ENCODE measurements around the gene TRIM44.
"Not testable (repeated sequence)": the region's sequence is repeated elsewhere in the genome, so short reads cannot be mapped to it uniquely, and the experiment has no call there.

The TRIM44 gene

GRCh38 chr11:35663408-35663702, 780 bp downstream of the TRIM44 start:
- WGBS (ENCODE audit: extremely low coverage, insufficient coverage, insufficient read length) = 100% methylated on average over 5 of the region's 10 CpGs
- H3K9ac ChIP-seq (ENCODE audit: low read length) = no peak overlapping the region
- H3K14ac ChIP-seq (ENCODE audit: low read length) = peak overlapping the region; percentile 54
- H3K36me3 ChIP-seq (ENCODE audit: control insufficient read depth in 1 of 2, insufficient read depth in 2 of 2, low read length in 2 of 2) = no peaks in the 10 kb centered on the region
- peak overlapping the region; percentile 79 for H4K8ac ChIP-seq (ENCODE audit: low read depth, low read length)
- peaks cover 3% of the 10 kb centered on the region for H3K9me3 ChIP-seq (ENCODE audit: insufficient read depth, low read depth, low read length)
- peak overlapping the region; percentile 70 for H3K18ac ChIP-seq (ENCODE audit: low read length)
- H4K12ac ChIP-seq (ENCODE audit: low read depth, low read length) = peak overlapping the region; percentile 68
- H3K4me2 ChIP-seq (ENCODE audit: low read length) = peak overlapping the region; percentile 91
- H2BK120ac ChIP-seq (ENCODE audit: insufficient read depth, low read length, poor library complexity) = peak overlapping the region; percentile 87
- H3K4ac ChIP-seq (ENCODE audit: low read depth, low read length) = peak overlapping the region; percentile 50
- no peaks in the 10 kb centered on the region for H3K27me3 ChIP-seq (ENCODE audit: insufficient read depth, low read length)
- H2AK5ac ChIP-seq (ENCODE audit: low read length) = peak overlapping the region; percentile 6
- peak overlapping the region; percentile 0 for H2BK12ac ChIP-seq (ENCODE audit: low read length)
- no peak overlapping the region for H2BK5ac ChIP-seq (ENCODE audit: low read depth, low read length, poor library complexity)
- peak overlapping the region; percentile 83 for H3K4me3 ChIP-seq (ENCODE audit: low read depth, low read length)
- no peak for DNase-seq
- peak overlapping the region; percentile 52 for H2AFZ ChIP-seq (ENCODE audit: insufficient read depth, low read length, poor library complexity)
- no peak overlapping the region for H3K23ac ChIP-seq (ENCODE audit: low read length)
- H3K4me1 ChIP-seq (ENCODE audit: control insufficient read depth in 1 of 2, insufficient read depth in 2 of 2, low read length in 2 of 2) = peaks cover 8 to 12% of the 10 kb centered on the region in 2 experiments
- peaks cover 10% of the 10 kb centered on the region for H3K79me1 ChIP-seq (ENCODE audit: low read length)
- H3K27ac ChIP-seq (ENCODE audit: low read depth, low read length) = no peak overlapping the region
- H4K91ac ChIP-seq (ENCODE audit: low read depth, low read length) = peak overlapping the region; percentile 93
- H3K79me2 ChIP-seq (ENCODE audit: control insufficient read depth, insufficient read depth, low read length, poor library complexity) = peaks cover 7% of the 10 kb centered on the region

- Histone ChIP-seq H3K4me3 (ENCODE audit: low read depth, low read length) (no peak overlapping the region), H3K36me3 (ENCODE audit: control insufficient read depth in 1 of 2, insufficient read depth in 2 of 2, low read length in 2 of 2) (no peaks in the 10 kb centered on the region)
Measured at GRCh38 chr11:35664977-35665441, 2.4 kb downstream of the TRIM44 start.

DNA sequence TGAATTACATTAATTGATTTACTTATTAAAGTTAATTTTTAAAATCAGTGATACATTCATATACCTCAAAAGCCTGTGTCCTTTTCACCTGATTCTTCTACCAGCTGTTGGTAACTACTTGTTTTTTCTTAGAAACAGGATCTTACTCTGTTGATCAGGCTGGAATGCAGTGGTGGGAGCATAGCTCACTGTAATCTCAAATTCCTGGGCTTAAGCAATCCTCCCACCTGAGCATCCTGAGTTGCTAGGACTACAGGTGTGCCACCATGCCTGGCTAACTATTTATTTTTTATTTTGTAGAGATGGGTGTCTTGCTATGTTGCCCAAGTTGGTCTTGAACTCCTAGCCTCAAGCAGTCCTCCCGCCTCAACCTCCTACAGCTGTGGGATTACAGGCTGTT, 4.7 kb downstream of the TRIM44 start:
- no peak overlapping the region for H3K4me3 ChIP-seq (ENCODE audit: low read depth, low read length)
- no peak overlapping the region for H3K18ac ChIP-seq (ENCODE audit: low read length)
- no peak overlapping the region for H4K8ac ChIP-seq (ENCODE audit: low read depth, low read length)
- H3K9ac ChIP-seq (ENCODE audit: low read length) = no peak overlapping the region
- peaks cover 3% of the 10 kb centered on the region for H3K9me3 ChIP-seq (ENCODE audit: insufficient read depth, low read depth, low read length)
- H3K4me1 ChIP-seq (ENCODE audit: control insufficient read depth in 1 of 2, insufficient read depth in 2 of 2, low read length in 2 of 2) = peaks cover 8 to 12% of the 10 kb centered on the region in 2 experiments
- no peak overlapping the region for H3K27ac ChIP-seq (ENCODE audit: low read depth, low read length)
- H2BK5ac ChIP-seq (ENCODE audit: low read depth, low read length, poor library complexity) = no peak overlapping the region
- no CpG with 5 or more reads among the region's 1 CpG for WGBS (ENCODE audit: extremely low coverage, insufficient coverage, insufficient read length)
- peak; percentile 10 to 70 for DNase-seq
- H3K14ac ChIP-seq (ENCODE audit: low read length) = no peak overlapping the region
- no peak overlapping the region for H3K4ac ChIP-seq (ENCODE audit: low read depth, low read length)
- H2BK12ac ChIP-seq (ENCODE audit: low read length) = no peak overlapping the region
- no peak overlapping the region for H3K4me2 ChIP-seq (ENCODE audit: low read length)
- peaks cover 10% of the 10 kb centered on the region for H3K79me1 ChIP-seq (ENCODE audit: low read length)
- H4K91ac ChIP-seq (ENCODE audit: low read depth, low read length) = no peak overlapping the region
- no peak overlapping the region for H2AFZ ChIP-seq (ENCODE audit: insufficient read depth, low read length, poor library complexity)
- H2BK120ac ChIP-seq (ENCODE audit: insufficient read depth, low read length, poor library complexity) = no peak overlapping the region
- H3K27me3 ChIP-seq (ENCODE audit: insufficient read depth, low read length) = no peaks in the 10 kb centered on the region
- peaks cover 7% of the 10 kb centered on the region for H3K79me2 ChIP-seq (ENCODE audit: control insufficient read depth, insufficient read depth, low read length, poor library complexity)
- H3K36me3 ChIP-seq (ENCODE audit: control insufficient read depth in 1 of 2, insufficient read depth in 2 of 2, low read length in 2 of 2) = no peaks in the 10 kb centered on the region
- no peak overlapping the region for H4K12ac ChIP-seq (ENCODE audit: low read depth, low read length)
- no peak overlapping the region for H2AK5ac ChIP-seq (ENCODE audit: low read length)
- H3K23ac ChIP-seq (ENCODE audit: low read length) = no peak overlapping the region

More at GRCh38 chr11:35664977-35665441, 2.4 kb downstream of the TRIM44 start:
- whole genome bisulfite sequencing (ENCODE audit: extremely low coverage, insufficient coverage, insufficient read length) = no CpG with 5 or more reads among the region's 5 CpGs
- Histone ChIP-seq H3K14ac (ENCODE audit: low read length) (no peak overlapping the region), H4K8ac (ENCODE audit: low read depth, low read length) (no peak overlapping the region), H3K4ac (ENCODE audit: low read depth, low read length) (no peak overlapping the region), H3K9ac (ENCODE audit: low read length) (no peak overlapping the region), H3K79me1 (ENCODE audit: low read length) (peaks cover 10% of the 10 kb centered on the region), H4K12ac (ENCODE audit: low read depth, low read length) (no peak overlapping the region), H2AFZ (ENCODE audit: insufficient read depth, low read length, poor library complexity) (no peak overlapping the region), H2BK5ac (ENCODE audit: low read depth, low read length, poor library complexity) (no peak overlapping the region), H3K18ac (ENCODE audit: low read length) (no peak overlapping the region), H3K27ac (ENCODE audit: low read depth, low read length) (no peak overlapping the region), H4K91ac (ENCODE audit: low read depth, low read length) (no peak overlapping the region), H3K4me1 (ENCODE audit: control insufficient read depth in 1 of 2, insufficient read depth in 2 of 2, low read length in 2 of 2) (peaks cover 8 to 12% of the 10 kb centered on the region in 2 experiments), H3K4me2 (ENCODE audit: low read length) (no peak overlapping the region), H3K79me2 (ENCODE audit: control insufficient read depth, insufficient read depth, low read length, poor library complexity) (peaks cover 7% of the 10 kb centered on the region), H2AK5ac (ENCODE audit: low read length) (no peak overlapping the region), H3K27me3 (ENCODE audit: insufficient read depth, low read length) (no peaks in the 10 kb centered on the region), H2BK12ac (ENCODE audit: low read length) (no peak overlapping the region), H3K23ac (ENCODE audit: low read length) (no peak overlapping the region), H2BK120ac (ENCODE audit: insufficient read depth, low read length, poor library complexity) (no peak overlapping the region), H3K9me3 (ENCODE audit: insufficient read depth, low read depth, low read length) (peaks cover 3% of the 10 kb centered on the region)
- DNase-seq = peak; percentile 73 to 86

GRCh38 chr11:35668350-35668749, 5.8 kb downstream of the TRIM44 start:
- not testable (repeated sequence) for DNase-seq; H2AK5ac ChIP-seq (ENCODE audit: low read length); H3K23ac ChIP-seq (ENCODE audit: low read length); H3K27ac ChIP-seq (ENCODE audit: low read depth, low read length); H3K4me1 ChIP-seq (ENCODE audit: control insufficient read depth in 1 of 2, insufficient read depth in 2 of 2, low read length in 2 of 2); H3K79me1 ChIP-seq (ENCODE audit: low read length); H3K4me2 ChIP-seq (ENCODE audit: low read length); H3K18ac ChIP-seq (ENCODE audit: low read length); H4K8ac ChIP-seq (ENCODE audit: low read depth, low read length); H3K9ac ChIP-seq (ENCODE audit: low read length); H3K14ac ChIP-seq (ENCODE audit: low read length); H3K9me3 ChIP-seq (ENCODE audit: insufficient read depth, low read depth, low read length); H3K27me3 ChIP-seq (ENCODE audit: insufficient read depth, low read length); H2BK5ac ChIP-seq (ENCODE audit: low read depth, low read length, poor library complexity); H4K91ac ChIP-seq (ENCODE audit: low read depth, low read length); H2BK120ac ChIP-seq (ENCODE audit: insufficient read depth, low read length, poor library complexity); H2AFZ ChIP-seq (ENCODE audit: insufficient read depth, low read length, poor library complexity); H3K36me3 ChIP-seq (ENCODE audit: control insufficient read depth in 1 of 2, insufficient read depth in 2 of 2, low read length in 2 of 2); H2BK12ac ChIP-seq (ENCODE audit: low read length); H4K12ac ChIP-seq (ENCODE audit: low read depth, low read length); H3K79me2 ChIP-seq (ENCODE audit: control insufficient read depth, insufficient read depth, low read length, poor library complexity); H3K4ac ChIP-seq (ENCODE audit: low read depth, low read length); H3K4me3 ChIP-seq (ENCODE audit: low read depth, low read length)
- no CpG with 5 or more reads among the region's 3 CpGs for WGBS (ENCODE audit: extremely low coverage, insufficient coverage, insufficient read length)
